22Rv1 (cell line): ENCODE measurements around the gene TNS1.

ENCODE experiments used
- H3K27ac ChIP-seq: fragments of 450-650 bp; 2 replicates; pipeline ENCODE4 v1.5.1; 2017
- ZFX ChIP-seq: fragments of 450-650 bp; IDR thresholded peaks from 2 replicates; pipeline ENCODE4 v1.6.1; 2017; ENCODE audit warnings: antibody characterized with exemption, borderline replicate concordance
- TF ChIP-seq, protein P1 (sequence below): fragments of 450-650 bp; IDR thresholded peaks from 2 replicates; pipeline ENCODE4 v1.5.1; 2017; ENCODE audit warnings: mild to moderate bottlenecking

Gene TNS1

DNA sequence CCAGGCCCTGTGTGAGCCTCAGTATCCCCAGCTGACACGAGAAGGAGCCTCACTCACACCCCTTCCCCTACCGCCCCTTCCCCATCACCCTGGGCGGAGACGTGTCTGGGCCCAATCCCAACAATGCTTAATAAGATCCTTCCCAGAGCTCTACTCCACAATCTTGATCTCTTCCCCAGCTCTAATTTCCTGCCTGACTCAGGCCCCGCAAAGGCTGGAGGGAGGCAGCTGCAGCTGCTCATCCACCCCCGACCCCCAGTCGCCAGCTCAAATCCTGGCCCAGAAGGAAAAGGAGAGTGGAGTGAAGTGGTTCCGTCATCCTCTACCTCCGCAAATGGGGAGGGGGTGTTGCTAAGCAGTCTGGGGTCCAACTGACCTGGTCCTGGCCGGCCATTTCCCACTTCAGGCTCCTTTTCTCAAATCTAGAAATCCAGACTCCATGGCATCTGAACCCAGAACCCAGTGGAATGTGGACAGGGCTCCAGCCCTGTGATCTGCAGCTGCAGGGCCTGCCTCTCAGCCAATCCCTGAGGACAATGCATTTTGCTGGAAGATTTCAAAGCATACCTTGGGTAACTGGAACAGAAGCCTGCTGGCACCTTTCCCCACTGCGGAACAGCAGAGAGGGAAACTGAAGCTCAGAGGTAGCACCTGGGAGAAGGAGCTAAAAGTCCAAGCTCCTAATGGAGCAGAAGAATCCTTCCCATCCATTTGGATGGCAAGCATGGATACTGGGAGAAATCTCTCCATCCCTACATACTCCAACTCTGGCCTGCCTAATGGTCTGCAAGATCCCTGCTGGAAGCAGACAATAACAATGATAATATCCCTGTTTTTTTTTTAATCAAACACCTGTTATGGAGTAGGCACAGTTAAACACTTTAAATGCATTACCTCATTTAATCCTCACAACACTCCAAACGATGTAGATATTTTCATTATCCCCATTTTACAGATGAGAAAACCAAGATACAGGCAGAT lies 5.6 kb upstream of the TNS1 start:
- no peak overlapping the region for H3K27ac ChIP-seq
- TF ChIP-seq ZFX = no peak
- TF ChIP-seq, protein P1, sequence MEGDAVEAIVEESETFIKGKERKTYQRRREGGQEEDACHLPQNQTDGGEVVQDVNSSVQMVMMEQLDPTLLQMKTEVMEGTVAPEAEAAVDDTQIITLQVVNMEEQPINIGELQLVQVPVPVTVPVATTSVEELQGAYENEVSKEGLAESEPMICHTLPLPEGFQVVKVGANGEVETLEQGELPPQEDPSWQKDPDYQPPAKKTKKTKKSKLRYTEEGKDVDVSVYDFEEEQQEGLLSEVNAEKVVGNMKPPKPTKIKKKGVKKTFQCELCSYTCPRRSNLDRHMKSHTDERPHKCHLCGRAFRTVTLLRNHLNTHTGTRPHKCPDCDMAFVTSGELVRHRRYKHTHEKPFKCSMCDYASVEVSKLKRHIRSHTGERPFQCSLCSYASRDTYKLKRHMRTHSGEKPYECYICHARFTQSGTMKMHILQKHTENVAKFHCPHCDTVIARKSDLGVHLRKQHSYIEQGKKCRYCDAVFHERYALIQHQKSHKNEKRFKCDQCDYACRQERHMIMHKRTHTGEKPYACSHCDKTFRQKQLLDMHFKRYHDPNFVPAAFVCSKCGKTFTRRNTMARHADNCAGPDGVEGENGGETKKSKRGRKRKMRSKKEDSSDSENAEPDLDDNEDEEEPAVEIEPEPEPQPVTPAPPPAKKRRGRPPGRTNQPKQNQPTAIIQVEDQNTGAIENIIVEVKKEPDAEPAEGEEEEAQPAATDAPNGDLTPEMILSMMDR = no peak

- no peak overlapping the region for H3K27ac ChIP-seq
- no peak for TF ChIP-seq ZFX
Observed at GRCh38 chr2:218006741-218007140, 3.9 kb upstream of the TNS1 start.

DNA sequence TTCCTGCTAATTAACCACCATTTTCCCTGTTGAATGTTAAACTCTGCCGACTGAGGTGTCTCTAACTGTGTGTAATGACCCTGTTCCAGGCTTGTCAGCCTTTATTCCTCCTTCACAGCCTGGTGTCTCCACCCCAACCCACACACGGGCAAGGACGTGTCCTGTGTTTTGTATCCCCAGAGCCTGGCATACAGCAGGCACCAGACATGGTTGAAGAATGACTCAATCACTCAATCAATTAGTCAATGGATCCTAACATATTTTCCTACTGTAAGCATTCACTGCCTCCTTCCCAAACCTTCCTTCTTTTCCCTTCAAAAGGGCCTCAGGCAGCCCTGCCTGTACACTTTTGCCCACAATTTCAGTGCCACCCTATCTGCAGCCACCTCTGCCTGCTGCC lies 2.7 kb upstream of the TNS1 start:
- no peak for TF ChIP-seq ZFX
- TF ChIP-seq, protein P1 = no peak
- H3K27ac ChIP-seq = no peak overlapping the region

DNA sequence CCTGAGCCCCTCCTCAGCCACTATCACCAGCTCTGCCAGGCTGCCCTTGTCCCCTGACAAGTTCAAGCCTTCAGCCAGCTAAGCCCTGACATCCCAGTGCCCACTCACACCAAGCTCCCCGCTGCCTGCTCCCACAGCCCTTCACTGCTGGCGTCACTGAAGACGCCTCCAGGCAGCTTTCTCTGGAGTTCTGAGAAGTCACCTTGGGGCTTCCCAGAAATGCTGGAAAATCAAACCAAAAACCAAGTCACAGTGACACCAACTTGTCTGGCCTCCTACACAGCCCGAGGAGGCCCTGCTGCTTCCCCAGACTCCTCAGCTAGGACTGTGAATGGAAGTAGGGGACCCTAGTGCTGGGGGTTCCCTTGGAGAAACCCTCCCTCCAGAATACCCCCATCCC lies 2.2 kb upstream of the TNS1 start:
- TF ChIP-seq ZFX = no peak
- TF ChIP-seq, protein P1 = no peak
- H3K27ac ChIP-seq = no peak overlapping the region

DNA sequence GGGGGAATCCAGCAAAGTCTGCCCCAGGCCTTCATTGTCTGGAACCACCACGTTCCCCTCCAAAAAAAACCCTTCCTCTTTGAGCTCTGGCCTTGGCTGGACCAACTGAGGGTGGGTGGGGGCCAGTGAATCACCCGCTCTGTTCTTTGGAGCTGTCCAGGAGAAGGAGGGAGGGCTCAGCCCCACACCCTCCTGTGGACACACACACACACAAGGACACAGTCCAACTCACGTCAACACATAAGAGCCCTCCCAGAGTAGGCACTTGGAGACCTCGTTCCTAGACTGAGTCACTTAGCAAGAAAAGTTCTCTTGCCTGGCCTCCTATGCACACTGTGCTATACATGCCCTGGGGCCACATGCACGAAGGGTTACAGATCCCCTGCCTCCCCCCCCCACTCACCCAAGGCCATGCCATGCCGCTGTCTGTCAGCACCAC lies 1.2 kb upstream of the TNS1 start:
- no peak overlapping the region for H3K27ac ChIP-seq
- TF ChIP-seq, protein P1 = no peak
- no peak for TF ChIP-seq ZFX

DNA sequence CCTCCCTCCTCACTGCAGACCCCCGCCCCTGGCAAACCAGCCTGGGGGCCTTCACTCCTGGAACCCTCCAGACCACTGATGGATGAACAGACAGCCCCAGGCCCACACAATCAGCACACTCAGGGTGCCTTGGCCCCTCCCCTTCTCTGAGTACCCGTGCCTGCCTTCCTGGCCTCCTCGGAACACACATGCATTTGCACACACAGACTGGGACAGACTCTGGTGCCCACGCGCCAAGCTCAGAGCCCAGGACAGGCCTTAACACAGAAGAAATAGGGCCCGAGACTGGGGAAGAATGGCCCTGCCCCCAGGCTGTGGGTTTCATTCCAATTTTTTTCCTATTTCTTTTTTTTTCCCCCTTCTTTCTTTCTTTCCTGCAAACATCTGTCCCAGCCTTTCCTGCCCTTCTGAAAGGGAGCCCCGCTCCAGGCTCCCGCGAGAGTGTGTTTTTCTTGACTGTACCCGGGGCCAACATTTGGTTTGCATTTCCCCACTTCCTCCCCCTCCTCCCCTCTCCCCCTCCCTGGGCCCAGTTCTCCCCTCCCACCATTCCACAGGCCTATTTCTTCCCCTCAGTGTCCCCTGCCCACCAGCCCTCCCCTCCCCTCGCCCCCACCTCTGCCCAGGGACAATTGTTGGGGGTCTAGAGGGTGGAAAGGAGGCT lies 618 bp upstream of the TNS1 start:
- TF ChIP-seq, protein P1 = no peak
- TF ChIP-seq ZFX = no peak
- H3K27ac ChIP-seq = no peak overlapping the region

- no peak overlapping the region for H3K27ac ChIP-seq
- no peak for TF ChIP-seq ZFX
- TF ChIP-seq, protein P1 = no peak
Observed at GRCh38 chr2:218002143-218002844, 501 bp downstream of the TNS1 start.
